Uterus (tissue), 2 donors: ENCODE results near the gene COG4.

Experiments
- CTCF ChIP-seq, 4 experiments: fragments of 200-600 bp in 2 of 4; fragments of 450-650 bp in 2 of 4; sonication (generic) in 2 of 4; IDR thresholded peaks; one replicate each; pipeline ENCODE4 v1.5.1; 2016 to 2019; ENCODE audit warnings: antibody characterized with exemption in 4 of 4, mild to moderate bottlenecking in 2 of 4, moderate library complexity in 1 of 4
- POLR2A ChIP-seq, 2 donors: fragments of 450-650 bp; IDR thresholded peaks; one replicate each; pipeline ENCODE4 v1.6.1; 2016; ENCODE audit warnings: antibody characterized with exemption in 2 of 2, mild to moderate bottlenecking in 1 of 2, moderate library complexity in 1 of 2

- TF ChIP-seq CTCF (IDR thresholded peaks at IDR 0.05) = no peak
- TF ChIP-seq POLR2A (IDR thresholded peaks at IDR 0.05) = no peak
Measured at GRCh38 chr16:70455910-70456309, 67.4 kb downstream of the COG4 start.
